Measurements from ENCODE around the gene PTMS.

The PTMS gene

DNA sequence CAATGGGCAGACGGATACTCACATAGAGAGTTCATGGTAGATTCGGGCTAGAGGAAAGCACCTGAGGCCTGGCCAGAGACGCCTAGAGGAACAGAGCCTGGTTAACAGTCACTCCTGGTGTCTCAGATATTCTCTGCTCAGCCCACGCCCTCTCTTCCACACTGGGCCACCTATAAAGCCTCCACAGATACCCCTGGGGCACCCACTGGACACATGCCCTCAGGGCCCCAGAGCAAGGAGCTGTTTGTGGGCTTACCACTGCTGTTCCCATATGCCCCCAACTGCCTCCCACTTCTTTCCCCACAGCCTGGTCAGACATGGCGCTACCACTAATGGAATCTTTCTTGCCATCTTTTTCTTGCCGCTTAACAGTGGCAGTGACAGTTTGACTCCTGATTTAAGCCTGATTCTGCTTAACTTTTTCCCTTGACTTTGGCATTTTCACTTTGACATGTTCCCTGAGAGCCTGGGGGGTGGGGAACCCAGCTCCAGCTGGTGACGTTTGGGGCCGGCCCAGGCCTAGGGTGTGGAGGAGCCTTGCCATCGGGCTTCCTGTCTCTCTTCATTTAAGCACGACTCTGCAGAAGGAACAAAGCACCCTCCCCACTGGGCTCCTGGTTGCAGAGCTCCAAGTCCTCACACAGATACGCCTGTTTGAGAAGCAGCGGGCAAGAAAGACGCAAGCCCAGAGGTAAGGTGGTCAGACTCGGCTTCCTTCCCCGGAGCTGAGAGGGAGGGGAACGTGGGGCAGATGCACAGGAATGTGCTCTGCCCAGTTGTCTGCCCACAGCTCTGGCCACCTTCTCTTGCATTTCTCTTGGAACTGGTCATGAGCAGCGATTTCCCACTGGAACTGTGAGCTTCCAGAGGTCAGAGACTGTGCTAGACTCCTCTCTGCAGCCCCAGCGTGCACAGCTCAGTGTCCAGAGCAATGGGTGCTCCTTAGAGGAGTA is 23.1 kb downstream of the PTMS start, which contains the start of gene CD4:
Gene CD4, plus strand, starts transcription at position 557 of the 953 bp plus-strand sequence. CDS start 10,611 bp downstream, outside the sequence.
- no peak for DNase-seq (ENCODE audit: low spot score)

DNA sequence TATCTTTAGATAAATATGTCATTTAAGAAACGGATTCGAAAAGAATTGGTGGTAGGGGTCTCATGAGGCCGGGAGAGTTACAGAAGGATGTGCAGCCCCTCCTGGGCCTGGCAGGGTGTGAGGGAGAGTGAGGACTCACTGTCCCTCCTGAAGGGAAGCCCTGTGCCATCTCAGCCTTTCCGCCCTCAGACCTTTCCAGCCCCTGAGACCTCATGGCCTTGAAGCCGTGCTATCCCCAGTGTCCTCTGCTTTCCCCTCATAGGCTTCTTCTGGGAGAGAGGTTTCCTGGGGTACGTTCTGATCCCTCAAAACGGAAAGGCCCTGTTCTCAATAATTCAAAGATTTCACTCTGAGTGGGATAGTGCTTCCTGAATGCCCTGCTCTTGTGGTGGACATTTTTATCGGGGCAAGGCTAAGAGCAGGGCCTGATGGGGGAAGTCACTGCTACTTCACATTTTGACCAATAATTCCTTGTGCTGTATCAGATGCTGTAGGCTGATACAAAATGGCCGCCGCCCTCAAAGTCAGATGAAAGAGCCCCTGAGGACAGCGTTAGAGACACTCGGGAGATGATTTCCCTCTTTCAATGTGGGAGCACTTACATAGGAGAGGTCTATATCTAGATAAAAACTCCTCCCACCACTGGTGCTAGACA is 24.5 kb downstream of the PTMS start:
- DNase-seq (ENCODE audit: low spot score), result no peak

- DNase-seq (ENCODE audit: low spot score), result no peak
Measured at GRCh38 chr12:6791931-6792520, 25.9 kb downstream of the PTMS start.

DNA sequence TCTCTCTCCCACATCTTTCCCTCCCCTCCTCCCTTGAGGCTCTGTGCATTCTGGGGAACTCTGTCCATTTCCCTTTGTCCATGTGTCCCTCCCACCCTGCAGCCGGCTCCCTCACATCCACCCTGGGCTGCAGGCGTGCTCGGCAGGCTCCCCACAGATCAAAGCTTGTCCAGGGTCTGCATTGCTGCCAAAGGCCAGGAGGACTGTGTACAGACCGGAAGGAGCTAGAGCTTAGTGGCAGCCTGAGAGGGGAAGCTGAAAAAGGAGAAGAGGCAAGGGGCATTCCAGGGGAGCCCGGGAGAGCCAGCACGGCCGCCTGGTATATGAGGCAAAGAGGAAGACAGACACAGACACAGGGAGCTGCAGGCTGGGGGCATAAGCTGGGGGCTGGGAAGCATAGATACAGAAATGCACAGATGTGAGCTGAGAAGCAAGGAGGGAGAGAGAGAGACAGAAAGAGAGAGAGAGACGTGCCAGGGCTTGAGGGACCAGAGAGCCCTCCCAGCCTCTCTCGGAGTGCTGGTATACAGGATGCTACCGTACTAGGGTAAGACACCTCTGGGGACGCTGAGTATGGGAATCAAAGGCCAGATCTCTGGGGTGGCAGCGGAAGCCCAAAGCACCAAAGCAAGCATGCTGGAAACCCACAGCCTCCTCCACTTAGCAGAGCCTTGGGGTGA is 26.5 kb downstream of the PTMS start:
- DNase-seq (ENCODE audit: low spot score), result no peak

DNA sequence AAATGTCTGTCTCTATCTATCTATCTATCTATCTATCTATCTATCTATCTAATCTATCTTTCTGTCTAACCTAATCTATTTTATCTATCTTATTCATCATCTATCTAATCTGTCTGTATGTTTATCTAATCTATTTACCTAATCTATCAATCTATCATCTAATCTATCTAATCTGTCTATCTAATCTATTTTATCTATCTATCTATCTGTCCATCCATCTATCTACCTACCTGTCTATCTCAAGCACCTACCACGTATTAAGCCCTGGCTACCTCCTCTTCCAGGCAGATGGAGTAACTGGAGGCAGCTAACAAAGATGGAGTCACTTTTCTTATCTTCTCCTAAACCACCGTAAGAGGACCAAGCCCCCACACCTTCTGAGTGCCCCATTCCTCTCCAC is 28.9 kb downstream of the PTMS start:
- no peak for DNase-seq (ENCODE audit: low spot score)

GRCh38 chr12:6796576-6796975 is 30.4 kb downstream of the PTMS start:
- no peak for DNase-seq (ENCODE audit: low spot score)

GRCh38 chr12:6799147-6799546 is 33.0 kb downstream of the PTMS start:
- DNase-seq (ENCODE audit: low spot score), result no peak

DNA sequence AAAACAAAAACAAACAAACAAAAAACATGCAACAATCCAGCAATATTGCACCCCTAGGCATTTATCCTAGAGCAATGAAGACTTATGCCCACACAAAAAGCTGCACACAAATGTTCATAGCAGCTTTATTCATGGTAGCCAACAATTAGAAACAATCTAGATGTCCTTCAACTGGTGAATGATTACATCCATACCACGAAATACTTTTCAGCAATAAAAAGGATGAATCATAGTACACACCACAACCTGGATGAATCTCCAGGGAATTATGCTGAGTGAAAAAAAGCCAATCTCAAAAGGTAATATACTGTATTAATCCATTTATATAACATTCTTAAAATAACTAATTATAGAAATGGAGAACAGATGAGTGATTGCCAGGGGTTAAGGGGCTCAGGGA is 41.0 kb downstream of the PTMS start:
- no peak for DNase-seq (ENCODE audit: low spot score)

GRCh38 chr12:6809056-6809455 is 42.9 kb downstream of the PTMS start:
- no peak for DNase-seq (ENCODE audit: low spot score)

GRCh38 chr12:6810758-6811157 is 44.6 kb downstream of the PTMS start:
- no peak for DNase-seq (ENCODE audit: low spot score)

DNA sequence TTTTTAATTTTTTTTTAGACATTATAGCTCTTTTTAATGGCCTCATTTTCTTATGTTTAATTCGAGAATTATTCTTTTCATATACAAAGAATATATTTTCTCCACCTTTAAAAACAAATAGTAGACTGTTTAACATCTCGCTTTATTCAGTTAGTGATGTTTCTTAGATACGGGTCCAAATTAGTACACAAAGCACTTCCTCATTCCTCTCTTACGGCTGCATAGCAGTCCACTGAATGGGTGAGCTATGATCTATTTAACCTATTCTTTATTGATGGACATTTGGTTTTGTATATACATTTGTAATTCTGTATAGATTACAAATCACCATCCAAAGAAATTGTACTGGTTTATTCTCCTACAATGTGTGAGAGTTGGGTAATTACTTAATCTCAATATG is 47.2 kb downstream of the PTMS start:
- no peak for DNase-seq (ENCODE audit: low spot score)

GRCh38 chr12:6816598-6816997 is 50.4 kb downstream of the PTMS start:
- DNase-seq (ENCODE audit: low spot score), result no peak

GRCh38 chr12:6817098-6817497 is 50.9 kb downstream of the PTMS start:
- no peak for DNase-seq (ENCODE audit: low spot score)

DNA sequence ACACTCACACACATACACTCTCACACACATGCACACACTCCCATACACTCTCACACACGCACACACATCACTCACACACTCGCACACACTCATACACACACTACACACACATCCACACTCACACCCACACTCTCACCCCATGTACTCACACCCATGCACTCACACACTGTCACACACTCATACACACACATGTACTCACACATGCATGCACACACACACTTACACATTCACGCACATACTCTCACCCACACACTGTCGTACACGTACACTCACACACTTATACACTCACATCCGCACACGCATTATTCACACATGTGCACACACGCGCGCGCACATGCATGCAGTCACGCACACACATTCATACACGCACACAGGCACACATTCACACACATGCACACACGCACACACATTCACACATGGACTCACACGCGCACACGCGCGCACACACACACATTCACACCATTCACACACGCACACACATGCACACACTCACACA is 51.5 kb downstream of the PTMS start:
- no peak for DNase-seq (ENCODE audit: low spot score)

DNA sequence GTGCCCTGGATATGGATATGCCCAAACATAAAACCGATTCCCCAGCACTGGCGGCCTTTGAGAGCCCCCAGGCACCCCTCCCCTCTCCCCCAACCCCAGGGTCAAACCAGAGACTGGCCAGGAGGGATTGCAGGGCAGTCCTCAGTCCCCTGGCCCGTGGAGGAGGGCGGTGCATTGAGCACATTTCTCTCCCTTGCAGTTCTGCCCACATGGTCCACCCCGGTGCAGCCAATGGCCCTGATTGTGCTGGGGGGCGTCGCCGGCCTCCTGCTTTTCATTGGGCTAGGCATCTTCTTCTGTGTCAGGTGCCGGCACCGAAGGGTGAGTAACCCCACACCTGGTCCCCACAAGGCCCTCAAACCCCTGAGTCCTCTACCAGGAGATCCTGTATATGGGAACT is 52.1 kb downstream of the PTMS start:
- DNase-seq (ENCODE audit: low spot score), result no peak

GRCh38 chr12:6818645-6819044 is 52.5 kb downstream of the PTMS start:
- no peak for DNase-seq (ENCODE audit: low spot score)

DNA sequence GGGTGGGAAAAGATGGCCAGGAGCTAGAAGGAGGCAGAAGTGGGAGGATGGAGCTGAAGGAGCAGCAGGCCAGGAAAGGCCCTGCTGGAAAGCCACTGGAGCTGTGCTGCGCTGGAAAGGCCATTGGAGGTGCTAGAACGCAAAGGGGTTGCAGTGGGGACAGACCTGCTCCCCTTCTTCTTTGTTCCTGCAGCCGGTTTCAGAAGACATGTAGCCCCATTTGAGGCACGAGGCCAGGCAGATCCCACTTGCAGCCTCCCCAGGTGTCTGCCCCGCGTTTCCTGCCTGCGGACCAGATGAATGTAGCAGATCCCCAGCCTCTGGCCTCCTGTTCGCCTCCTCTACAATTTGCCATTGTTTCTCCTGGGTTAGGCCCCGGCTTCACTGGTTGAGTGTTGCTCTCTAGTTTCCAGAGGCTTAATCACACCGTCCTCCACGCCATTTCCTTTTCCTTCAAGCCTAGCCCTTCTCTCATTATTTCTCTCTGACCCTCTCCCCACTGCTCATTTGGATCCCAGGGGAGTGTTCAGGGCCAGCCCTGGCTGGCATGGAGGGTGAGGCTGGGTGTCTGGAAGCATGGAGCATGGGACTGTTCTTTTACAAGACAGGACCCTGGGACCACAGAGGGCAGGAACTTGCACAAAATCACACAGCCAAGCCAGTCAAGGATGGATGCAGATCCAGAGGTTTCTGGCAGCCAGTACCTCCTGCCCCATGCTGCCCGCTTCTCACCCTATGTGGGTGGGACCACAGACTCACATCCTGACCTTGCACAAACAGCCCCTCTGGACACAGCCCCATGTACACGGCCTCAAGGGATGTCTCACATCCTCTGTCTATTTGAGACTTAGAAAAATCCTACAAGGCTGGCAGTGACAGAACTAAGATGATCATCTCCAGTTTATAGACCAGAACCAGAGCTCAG is 53.2 kb downstream of the PTMS start:
- peak; percentile 38 for DNase-seq (ENCODE audit: low spot score)

DNA sequence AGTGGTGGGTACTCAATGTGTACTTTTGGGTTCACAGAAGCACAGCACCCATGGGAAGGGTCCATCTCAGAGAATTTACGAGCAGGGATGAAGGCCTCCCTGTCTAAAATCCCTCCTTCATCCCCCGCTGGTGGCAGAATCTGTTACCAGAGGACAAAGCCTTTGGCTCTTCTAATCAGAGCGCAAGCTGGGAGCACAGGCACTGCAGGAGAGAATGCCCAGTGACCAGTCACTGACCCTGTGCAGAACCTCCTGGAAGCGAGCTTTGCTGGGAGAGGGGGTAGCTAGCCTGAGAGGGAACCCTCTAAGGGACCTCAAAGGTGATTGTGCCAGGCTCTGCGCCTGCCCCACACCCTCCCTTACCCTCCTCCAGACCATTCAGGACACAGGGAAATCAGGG is 54.0 kb downstream of the PTMS start:
- no peak for DNase-seq (ENCODE audit: low spot score)
